Ascending aorta (tissue), 2 donors: Measurements from ENCODE around the gene PTPRG. TPM values are rescaled to one million over a fixed set of nuclear protein-coding genes. Genes with fewer than 3 reads are reported as not detected.
A peak's percentile ranks its signal among the peaks of the same experiment; 100 is the strongest.

Source experiments
- DNase-seq, 2 donors: peaks; one replicate each; pipeline ENCODE4 v3.0.0-alpha.2; 2019; ENCODE audit warnings: low spot score in 2 of 2
- H3K27ac ChIP-seq, 2 donors: fragments of 200-600 bp; sonication (generic); one replicate each; pipeline ENCODE4 v1.5.1; 2016 to 2017; ENCODE audit warnings: mild to moderate bottlenecking in 1 of 2
- H3K27me3 ChIP-seq: fragments of 200-600 bp; sonication (generic); one replicate; pipeline ENCODE4 v1.5.1; 2017
- H3K36me3 ChIP-seq, 2 donors: fragments of 200-600 bp; sonication (generic); one replicate each; pipeline ENCODE4 v1.5.1; 2016
- H3K4me1 ChIP-seq, 2 donors: fragments of 200-600 bp; sonication (generic); one replicate each; pipeline ENCODE4 v1.5.1; 2016 to 2017; ENCODE audit warnings: mild to moderate bottlenecking in 1 of 2
- H3K4me3 ChIP-seq, 2 donors: fragments of 200-600 bp; sonication (generic); one replicate each; pipeline ENCODE4 v1.5.1; 2016 to 2017; ENCODE audit warnings: mild to moderate bottlenecking in 1 of 2
- H3K9me3 ChIP-seq, 2 donors: fragments of 200-600 bp; sonication (generic); one replicate each; pipeline ENCODE4 v1.5.1; 2016
- CTCF ChIP-seq, 3 experiments: fragments of 200-600 bp in 2 of 3; fragments of 450-650 bp in 1 of 3; sonication (generic) in 2 of 3; IDR thresholded peaks; one replicate each; pipeline ENCODE4 v1.5.1; 2016 to 2019; ENCODE audit warnings: antibody characterized with exemption in 3 of 3, mild to moderate bottlenecking in 1 of 3, moderate library complexity in 1 of 3
- intact Hi-C: fragments of 100-400 bp; cut with DNase I; formaldehyde crosslinking; loops from one replicate; pipeline ENCODE4 v1.15.1; 2023
- total RNA-seq: library from RNA; depleted of rRNA; stranded (reverse); fragments of >200 nt; gene quantifications from one replicate; pipeline ENCODE4 v1.1.0, GENCODE V29; 2016

The PTPRG gene
- total RNA-seq, 1 donor from 2014 or later, result 129 TPM

GRCh38 chr3:61794341-61794740 lies 233.0 kb downstream of the PTPRG start:
- DNase-seq, result no peak
- Histone ChIP-seq H3K36me3 (no peaks in the 10 kb centered on the region), H3K27me3 (no peaks in the 10 kb centered on the region), H3K4me1 (peaks cover 0 to 26% of the 10 kb centered on the region in 2 donors), H3K27ac (no peak overlapping the region), H3K9me3 (no peaks in the 10 kb centered on the region), H3K4me3 (no peak overlapping the region)
- no peak for TF ChIP-seq CTCF (IDR thresholded peaks at IDR 0.05)
- intact Hi-C loops, result no loop called here

GRCh38 chr3:61794961-61795360 lies 233.6 kb downstream of the PTPRG start:
- Histone ChIP-seq H3K4me3 (no peak overlapping the region), H3K9me3 (no peaks in the 10 kb centered on the region), H3K27me3 (no peaks in the 10 kb centered on the region), H3K36me3 (no peaks in the 10 kb centered on the region), H3K27ac (no peak overlapping the region), H3K4me1 (peaks cover 0 to 27% of the 10 kb centered on the region in 2 donors)
- DNase-seq, result no peak
- no peak for TF ChIP-seq CTCF (IDR thresholded peaks at IDR 0.05)
- intact Hi-C loops, result loop anchor here (5.0 kb wide), 1 partner anchor 213 kb away; no protein-coding TSS in a partner anchor

- H3K27ac ChIP-seq, result peak overlapping the region in 1 of 2 donors; percentile 41
- no peak for TF ChIP-seq CTCF (IDR thresholded peaks at IDR 0.05)
- H3K4me1 ChIP-seq, result peaks cover 0 to 26% of the 10 kb centered on the region in 2 donors
- DNase-seq, result no peak
- intact Hi-C loops, result loop anchor here (5.0 kb wide), 1 partner anchor 214 kb away; no protein-coding TSS in a partner anchor
- H3K9me3 ChIP-seq, result no peaks in the 10 kb centered on the region
- no peak overlapping the region for H3K4me3 ChIP-seq
- no peaks in the 10 kb centered on the region for H3K27me3 ChIP-seq
- no peaks in the 10 kb centered on the region for H3K36me3 ChIP-seq
Measured at GRCh38 chr3:61796088-61796680, 234.8 kb downstream of the PTPRG start.

GRCh38 chr3:61796911-61797310 lies 235.5 kb downstream of the PTPRG start:
- H3K36me3 ChIP-seq, result no peaks in the 10 kb centered on the region
- intact Hi-C loops, result loop anchor here (5.0 kb wide), 1 partner anchor 215 kb away; no protein-coding TSS in a partner anchor
- no peak for TF ChIP-seq CTCF (IDR thresholded peaks at IDR 0.05)
- no peaks in the 10 kb centered on the region for H3K9me3 ChIP-seq
- no peaks in the 10 kb centered on the region for H3K27me3 ChIP-seq
- DNase-seq, result no peak
- peaks cover 0 to 26% of the 10 kb centered on the region in 2 donors for H3K4me1 ChIP-seq
- H3K4me3 ChIP-seq, result no peak overlapping the region
- H3K27ac ChIP-seq, result peak overlapping the region in 1 of 2 donors; percentile 41

GRCh38 chr3:61802772-61803171 lies 241.4 kb downstream of the PTPRG start:
- Histone ChIP-seq H3K27me3 (no peaks in the 10 kb centered on the region), H3K36me3 (no peaks in the 10 kb centered on the region), H3K4me1 (peaks cover 6 to 42% of the 10 kb centered on the region in 2 donors), H3K9me3 (no peaks in the 10 kb centered on the region), H3K27ac (no peak overlapping the region), H3K4me3 (no peak overlapping the region)
- DNase-seq, result no peak
- intact Hi-C loops, result no loop called here
- TF ChIP-seq CTCF (IDR thresholded peaks at IDR 0.05), result no peak
